Anterior cingulate cortex (tissue), 58 donors: Measurements from ENCODE around the gene SPINK6.

Experiments used
- DNase-seq, 58 donors: peaks; one replicate each; lab custom pipeline; 2025; lab: John Stamatoyannopoulos, UW

The SPINK6 gene, protein sequence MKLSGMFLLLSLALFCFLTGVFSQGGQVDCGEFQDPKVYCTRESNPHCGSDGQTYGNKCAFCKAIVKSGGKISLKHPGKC

GRCh38 chr5:148202531-148203203 is at the start of gene SPINK6:
TSS of gene SPINK6 (plus strand) at chr5:148203042. CDS start at chr5:148203097, 55 bp downstream.
- DNase-seq: no peak

GRCh38 chr5:148156609-148157008 is 46.2 kb upstream of the SPINK6 start:
- no peak for DNase-seq

- no peak for DNase-seq
Observed at GRCh38 chr5:148162038-148162437, 40.8 kb upstream of the SPINK6 start.

DNA sequence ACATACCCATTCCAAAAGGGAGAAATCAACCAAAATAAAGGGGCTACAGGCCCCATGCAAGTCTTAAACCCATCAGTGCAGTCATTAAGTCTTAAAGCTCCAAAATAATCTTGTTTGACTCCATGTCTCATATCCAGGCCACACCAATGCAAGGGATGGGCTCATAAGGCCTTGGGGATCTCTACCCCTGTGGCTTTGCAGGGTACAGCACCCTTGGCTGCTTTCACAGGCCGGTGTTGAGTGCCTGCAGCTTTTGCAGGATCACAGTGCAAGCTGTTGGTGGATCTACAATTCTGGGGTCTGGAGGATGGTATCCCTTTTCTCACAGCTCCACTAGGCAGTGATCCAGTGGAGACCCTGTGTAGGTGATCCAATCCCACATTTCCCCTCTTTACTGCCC is 39.5 kb upstream of the SPINK6 start:
- no peak for DNase-seq

DNA sequence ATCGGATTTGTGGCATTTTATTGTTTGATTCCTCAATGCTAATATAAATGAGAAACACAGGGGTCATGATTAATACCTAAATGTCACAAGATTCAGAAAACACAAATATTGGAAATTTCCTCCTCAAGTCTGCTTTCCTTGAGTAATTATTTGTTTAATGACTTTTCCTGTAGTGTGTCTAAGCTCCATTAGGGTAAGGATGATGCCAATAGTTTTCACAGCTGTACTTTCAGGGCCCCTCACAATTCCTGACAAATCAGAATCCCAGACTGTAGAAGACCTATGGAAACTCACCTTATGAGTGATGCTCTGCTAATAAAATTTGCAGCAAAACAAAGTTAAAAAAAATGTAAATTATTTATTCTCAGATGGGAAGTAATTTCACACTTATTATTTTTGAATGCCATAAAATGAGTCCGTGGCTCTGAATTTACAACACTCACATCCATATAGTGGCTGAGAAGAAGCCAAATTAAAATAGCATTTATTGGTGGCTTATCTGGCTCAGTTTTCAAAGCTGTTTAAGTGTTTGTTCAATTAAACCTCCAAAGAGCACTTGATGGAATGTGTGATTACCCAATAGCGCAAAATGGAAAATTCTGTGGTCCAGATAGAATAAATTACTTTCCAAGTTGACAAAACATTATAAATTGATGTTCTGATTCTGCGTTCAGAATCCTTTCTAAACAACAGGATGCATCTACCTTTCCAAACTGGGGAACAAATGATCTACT is 36.1 kb upstream of the SPINK6 start:
- no peak for DNase-seq

- no peak for DNase-seq
Observed at GRCh38 chr5:148168246-148168645, 34.6 kb upstream of the SPINK6 start, which contains the start of gene SPINK14. TSS of gene SPINK14 (plus strand) at chr5:148168546. CDS start at chr5:148169733, 1,187 bp downstream.

DNA sequence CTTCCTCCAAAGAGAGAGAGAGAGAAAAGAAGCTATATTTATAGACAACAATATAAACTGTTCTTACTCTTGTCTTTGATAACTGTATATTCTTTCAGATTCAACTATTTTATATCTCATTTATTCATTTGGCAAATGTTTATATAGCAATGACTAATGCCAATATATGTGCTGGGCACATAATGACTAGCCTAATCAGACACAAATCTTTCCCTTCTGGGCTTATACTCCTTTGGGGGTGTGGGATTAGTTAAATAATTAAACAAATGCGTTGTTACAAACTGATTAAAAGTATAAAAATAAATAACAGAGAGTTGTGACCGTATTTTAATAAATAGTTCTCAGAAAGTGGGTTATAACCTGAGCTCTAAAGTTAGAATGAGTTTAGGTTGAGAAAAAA is 30.5 kb upstream of the SPINK6 start:
- no peak for DNase-seq

DNA sequence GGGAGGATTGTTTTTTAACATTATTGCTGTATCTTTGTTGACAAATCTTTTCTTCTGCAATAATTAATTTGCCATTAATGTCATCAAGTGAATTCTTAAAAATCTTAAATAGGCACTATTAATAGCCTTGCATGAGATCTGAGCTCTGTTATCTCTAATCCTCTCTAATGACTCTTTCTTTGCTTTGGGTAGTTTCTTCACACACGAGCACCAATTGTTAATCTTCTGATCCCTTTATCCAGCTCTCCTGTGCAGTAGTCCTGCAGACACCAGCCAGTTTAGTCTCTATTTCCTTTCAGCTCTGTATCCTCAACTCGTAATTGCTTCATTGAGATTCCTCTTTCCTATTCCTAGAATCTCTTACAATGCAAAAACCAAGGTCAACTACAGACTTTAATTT is 26.4 kb upstream of the SPINK6 start:
- DNase-seq: no peak

DNA sequence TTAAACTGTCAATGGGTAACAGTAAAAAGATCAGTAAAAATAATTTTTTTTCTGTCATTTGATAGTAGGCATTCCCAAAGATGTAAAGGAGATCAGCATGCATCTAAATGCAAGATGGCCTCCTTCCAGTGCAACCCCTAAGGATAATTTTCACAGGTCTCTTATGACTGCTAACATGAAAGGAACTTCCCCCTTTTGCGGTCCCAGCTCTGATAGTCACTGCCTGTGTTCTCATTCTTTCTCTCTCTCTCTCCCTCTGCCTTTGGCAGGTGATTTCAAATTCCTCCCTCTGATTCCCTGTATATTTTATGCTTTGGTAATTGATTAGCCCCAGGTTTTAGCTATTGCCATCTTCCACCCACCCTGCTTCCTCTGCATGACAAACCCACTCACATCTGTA is 25.6 kb upstream of the SPINK6 start:
- no peak for DNase-seq

DNA sequence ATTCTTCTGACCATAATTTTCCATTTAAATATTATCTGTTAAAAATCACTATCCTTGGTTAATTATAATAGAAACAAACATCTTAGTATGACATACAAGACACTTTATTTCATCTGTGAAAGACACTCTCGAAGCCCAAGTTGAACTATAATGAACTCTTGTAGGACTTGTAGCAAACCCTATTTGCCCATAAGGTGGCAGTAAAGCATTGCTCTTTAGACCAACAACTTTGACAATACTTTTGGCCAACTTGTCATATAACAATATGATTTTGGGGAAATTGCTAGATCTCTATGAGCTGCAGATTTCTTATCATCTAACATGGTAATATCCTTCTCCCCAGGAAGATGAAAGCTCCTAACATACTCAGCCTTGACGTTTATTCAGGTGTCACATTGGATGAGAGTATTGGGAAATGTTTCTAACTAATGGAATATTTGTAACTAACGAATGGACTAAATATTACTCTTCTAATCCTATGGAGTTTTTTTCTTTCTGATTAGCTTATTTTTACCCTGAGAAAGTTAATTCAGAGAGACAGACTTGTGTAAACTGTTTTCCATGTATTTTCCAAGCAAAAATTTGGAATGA is 23.5 kb upstream of the SPINK6 start:
- peak in 3 of 58 donors; percentile 0 to 50 (median 28) for DNase-seq

GRCh38 chr5:148186248-148187003 is 16.4 kb upstream of the SPINK6 start:
- no peak for DNase-seq

- no peak for DNase-seq
Observed at GRCh38 chr5:148191010-148191409, 11.8 kb upstream of the SPINK6 start.

DNA sequence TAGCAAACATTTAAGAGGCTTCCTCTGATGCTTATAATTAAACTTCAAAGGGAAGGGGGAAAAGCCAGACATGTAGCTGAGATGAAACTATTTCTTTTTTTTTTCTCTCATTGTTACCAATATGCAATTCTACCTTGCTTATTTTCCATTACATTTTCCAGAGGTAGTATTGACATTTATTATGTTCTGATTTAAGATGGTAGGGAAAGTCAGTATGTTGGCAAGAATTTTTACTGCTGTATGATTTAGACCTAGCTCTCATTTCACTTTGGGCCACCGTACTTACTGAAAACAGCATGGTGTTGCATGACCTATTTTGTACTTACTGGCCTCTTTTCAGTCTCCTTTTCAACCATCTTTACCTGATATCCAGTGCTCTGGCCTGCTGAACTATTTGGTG is 9.6 kb upstream of the SPINK6 start:
- DNase-seq: no peak

DNA sequence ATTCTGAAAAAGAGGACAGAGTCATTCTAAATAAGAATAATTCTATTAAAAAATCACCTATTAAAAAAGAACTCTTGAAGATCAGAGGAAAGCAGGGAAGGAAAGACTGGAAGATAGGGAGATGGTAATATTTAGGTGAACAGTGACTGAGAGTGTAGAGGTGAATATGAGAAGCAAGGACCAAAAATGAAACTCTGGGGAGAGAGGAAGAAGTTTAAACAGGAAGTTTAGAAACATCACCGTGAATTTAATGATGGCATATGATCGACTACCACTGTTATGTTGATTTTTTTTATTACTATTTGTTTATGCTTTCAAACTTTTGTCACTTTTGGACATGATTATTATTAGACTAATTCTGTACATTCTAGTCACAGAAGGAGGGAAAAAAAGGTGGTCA is 1.7 kb upstream of the SPINK6 start:
- no peak for DNase-seq

- DNase-seq: no peak
Observed at GRCh38 chr5:148205044-148205806, 2.4 kb downstream of the SPINK6 start.

GRCh38 chr5:148205865-148206264 is 3.0 kb downstream of the SPINK6 start:
- no peak for DNase-seq

- peak in 1 of 58 donors; percentile 38 for DNase-seq
Observed at GRCh38 chr5:148206620-148207019, 3.8 kb downstream of the SPINK6 start.

GRCh38 chr5:148208226-148208625 is 5.4 kb downstream of the SPINK6 start:
- no peak for DNase-seq

DNA sequence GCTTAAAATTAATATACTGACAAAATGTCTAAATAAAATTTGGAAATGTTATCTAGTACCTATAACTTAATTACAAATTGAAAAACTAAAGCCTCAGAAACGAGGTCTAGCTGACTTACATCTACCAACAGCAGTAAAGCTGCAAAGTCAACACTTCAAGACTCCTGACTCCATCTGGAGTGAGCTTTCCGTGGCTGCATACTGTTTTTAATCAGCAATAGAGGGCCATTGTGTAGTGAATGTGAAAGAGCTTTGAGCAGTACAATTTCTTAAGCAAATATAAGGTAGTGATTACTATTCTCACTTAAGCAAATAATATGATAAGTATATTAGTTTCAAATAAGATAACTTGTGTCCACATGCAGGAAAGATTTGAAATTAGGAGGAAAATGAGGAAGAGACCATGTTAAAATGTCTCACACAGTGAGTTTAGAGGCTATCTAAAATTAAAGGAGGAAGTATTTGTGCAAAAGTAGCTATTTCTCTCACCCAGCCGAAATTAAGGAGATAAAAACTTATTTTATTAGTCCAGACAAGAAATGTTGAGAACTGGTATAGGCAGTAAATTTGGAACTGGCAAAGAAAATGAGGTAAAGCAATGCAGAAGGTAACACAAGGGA is 6.4 kb downstream of the SPINK6 start:
- no peak for DNase-seq
